Measurements from ENCODE around the gene STAU1.
"Not testable (repeated sequence)": the region's sequence is repeated elsewhere in the genome, so short reads cannot be mapped to it uniquely, and the experiment has no call there.

Gene STAU1

DNA sequence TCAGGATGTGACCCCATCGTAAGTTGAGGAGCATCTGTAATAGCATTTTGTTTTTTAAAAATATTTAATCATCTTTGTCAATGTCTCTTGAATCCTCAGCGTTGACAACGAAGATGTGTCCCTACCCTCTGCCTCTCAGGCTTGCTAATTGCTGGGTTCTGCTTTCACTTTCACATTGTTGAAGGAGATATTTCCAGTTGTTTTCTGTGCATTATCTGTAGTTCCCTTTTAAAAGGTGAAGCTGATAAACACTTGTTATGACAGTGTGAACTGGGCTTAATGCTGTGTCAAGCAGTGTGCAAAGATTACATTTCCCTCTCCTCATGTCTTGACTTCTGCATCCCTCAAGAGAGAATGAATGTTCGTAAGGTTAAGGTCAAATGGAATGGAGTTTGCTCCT, 87.2 kb downstream of the STAU1 start:
- no peak overlapping the region for H3K27ac ChIP-seq (ENCODE audit: low read length)

DNA sequence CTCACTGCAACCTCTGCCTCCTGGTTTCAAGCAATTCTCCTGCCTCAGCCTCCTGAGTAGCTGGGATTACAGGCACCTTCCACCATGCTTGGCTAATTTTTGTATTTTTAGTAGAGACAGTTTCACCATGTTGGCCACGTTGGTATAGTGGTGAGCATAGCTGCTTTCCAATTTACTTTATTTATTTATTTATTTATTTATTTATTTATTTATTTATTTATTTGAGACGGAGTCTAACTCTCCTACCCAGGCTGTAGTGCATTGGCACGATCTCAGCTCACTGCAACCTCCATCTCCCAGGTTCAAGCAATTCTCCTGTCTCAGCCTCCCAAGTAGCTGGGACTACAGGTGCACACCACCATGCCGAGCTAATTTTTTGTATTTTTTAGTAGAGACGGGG, 87.8 kb downstream of the STAU1 start:
- H3K9me3 ChIP-seq (ENCODE audit: control insufficient read depth, insufficient read depth, low read length); H3K4me3 ChIP-seq (ENCODE audit: low read length); H3K4me1 ChIP-seq (ENCODE audit: control insufficient read depth, insufficient read depth, low read length); H3K27me3 ChIP-seq (ENCODE audit: control insufficient read depth, insufficient read depth, low read length); DNase-seq (ENCODE audit: low read depth, low spot score); H3K27ac ChIP-seq (ENCODE audit: low read length): not testable (repeated sequence)
- peaks cover 31% of the 10 kb centered on the region; the same call in 1 of the 2 replicates for H3K36me3 ChIP-seq (ENCODE audit: control insufficient read depth, insufficient read depth, low read length)
- WGBS (ENCODE audit: insufficient coverage, insufficient read length), result no CpG with 5 or more reads among the region's 5 CpGs

More for the DNA sequence above, 87.2 kb downstream of the STAU1 start:
- DNase-seq (ENCODE audit: low read depth, low spot score), result no peak
- Histone ChIP-seq H3K27me3 (ENCODE audit: control insufficient read depth, insufficient read depth, low read length) (no peaks in the 10 kb centered on the region), H3K36me3 (ENCODE audit: control insufficient read depth, insufficient read depth, low read length) (peaks cover 31% of the 10 kb centered on the region; the same call in 1 of the 2 replicates), H3K4me3 (ENCODE audit: low read length) (no peak overlapping the region), H3K9me3 (ENCODE audit: control insufficient read depth, insufficient read depth, low read length) (no peaks in the 10 kb centered on the region), H3K4me1 (ENCODE audit: control insufficient read depth, insufficient read depth, low read length) (no peaks in the 10 kb centered on the region)
- no CpG with 5 or more reads among the region's 4 CpGs for WGBS (ENCODE audit: insufficient coverage, insufficient read length)

DNA sequence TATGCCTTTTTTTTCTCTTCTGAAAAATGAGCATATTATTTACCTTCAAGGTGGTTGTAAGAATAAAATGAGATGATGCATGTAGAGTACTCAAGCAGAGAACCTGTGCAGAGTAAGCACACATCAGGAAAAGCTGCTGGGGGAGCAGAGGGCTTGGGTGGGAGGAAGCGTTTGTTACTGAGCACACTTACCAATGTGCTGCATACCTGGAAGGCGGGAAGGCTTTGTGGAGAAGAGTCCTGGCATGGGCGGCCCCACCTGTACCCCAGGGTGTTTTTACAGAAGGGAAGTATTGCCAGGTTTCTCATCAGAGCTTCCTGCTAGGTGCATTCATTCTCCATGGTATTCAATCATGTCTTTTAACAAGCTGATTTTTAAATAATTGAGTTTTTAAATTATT, 89.1 kb downstream of the STAU1 start:
- WGBS (ENCODE audit: insufficient coverage, insufficient read length), result no CpG with 5 or more reads among the region's 3 CpGs
- H3K9me3 ChIP-seq (ENCODE audit: control insufficient read depth, insufficient read depth, low read length), result no peaks in the 10 kb centered on the region
- no peaks in the 10 kb centered on the region for H3K4me1 ChIP-seq (ENCODE audit: control insufficient read depth, insufficient read depth, low read length)
- H3K27ac ChIP-seq (ENCODE audit: low read length), result no peak overlapping the region
- no peak for DNase-seq (ENCODE audit: low read depth, low spot score)
- H3K4me3 ChIP-seq (ENCODE audit: low read length), result no peak overlapping the region
- peaks cover 36% of the 10 kb centered on the region; the same call in 1 of the 2 replicates for H3K36me3 ChIP-seq (ENCODE audit: control insufficient read depth, insufficient read depth, low read length)
- no peaks in the 10 kb centered on the region for H3K27me3 ChIP-seq (ENCODE audit: control insufficient read depth, insufficient read depth, low read length)

DNA sequence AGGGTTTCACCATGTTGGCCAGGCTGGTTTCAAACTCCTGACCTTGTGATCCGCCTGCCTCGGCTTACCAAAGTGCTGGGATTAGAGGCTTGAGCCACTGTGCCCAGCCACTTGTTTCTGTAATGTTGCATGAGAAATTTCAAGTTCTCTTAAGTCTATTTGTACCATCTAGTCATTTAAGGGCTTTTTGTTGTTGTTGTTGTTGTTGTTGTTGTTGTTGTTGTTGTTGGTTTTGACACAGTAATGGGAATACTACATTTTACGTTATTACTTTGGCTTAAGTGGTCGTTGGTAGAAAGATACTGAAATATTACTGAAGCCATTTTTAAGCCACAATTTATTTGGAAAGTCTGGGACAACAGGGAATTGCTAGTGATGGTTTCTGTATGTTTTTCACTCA, 90.0 kb downstream of the STAU1 start:
- H3K4me3 ChIP-seq (ENCODE audit: low read length), result no peak overlapping the region
- no peaks in the 10 kb centered on the region for H3K4me1 ChIP-seq (ENCODE audit: control insufficient read depth, insufficient read depth, low read length)
- H3K36me3 ChIP-seq (ENCODE audit: control insufficient read depth, insufficient read depth, low read length), result peaks cover 35% of the 10 kb centered on the region; the same call in 1 of the 2 replicates
- H3K27me3 ChIP-seq (ENCODE audit: control insufficient read depth, insufficient read depth, low read length), result no peaks in the 10 kb centered on the region
- no peak for DNase-seq (ENCODE audit: low read depth, low spot score)
- no peak overlapping the region for H3K27ac ChIP-seq (ENCODE audit: low read length)
- no CpG with 5 or more reads among the region's 4 CpGs for WGBS (ENCODE audit: insufficient coverage, insufficient read length)
- H3K9me3 ChIP-seq (ENCODE audit: control insufficient read depth, insufficient read depth, low read length), result no peaks in the 10 kb centered on the region

DNA sequence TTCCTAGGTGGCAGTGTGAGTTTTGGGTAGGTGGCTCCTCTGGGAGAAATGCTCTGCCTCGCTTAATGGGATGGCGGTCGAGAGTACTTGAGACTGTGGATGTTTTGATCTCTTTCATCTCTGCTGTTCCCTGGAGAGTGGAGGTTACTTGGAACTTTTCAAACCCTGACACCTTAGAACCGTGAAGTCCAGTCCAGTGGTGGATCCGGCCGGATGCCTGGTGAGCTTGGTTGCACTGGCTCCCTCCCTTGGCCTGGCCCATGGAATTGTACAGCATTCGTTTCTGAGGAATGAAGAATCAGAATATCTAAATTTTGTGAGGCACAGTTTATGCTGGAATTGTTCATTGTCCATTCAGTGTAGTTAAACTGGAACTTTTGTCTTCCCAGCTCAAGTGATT, 91.0 kb downstream of the STAU1 start:
- H3K9me3 ChIP-seq (ENCODE audit: control insufficient read depth, insufficient read depth, low read length), result no peaks in the 10 kb centered on the region
- DNase-seq (ENCODE audit: low read depth, low spot score), result no peak
- no CpG with 5 or more reads among the region's 7 CpGs for WGBS (ENCODE audit: insufficient coverage, insufficient read length)
- H3K27ac ChIP-seq (ENCODE audit: low read length), result no peak overlapping the region
- no peaks in the 10 kb centered on the region for H3K4me1 ChIP-seq (ENCODE audit: control insufficient read depth, insufficient read depth, low read length)
- H3K27me3 ChIP-seq (ENCODE audit: control insufficient read depth, insufficient read depth, low read length), result no peaks in the 10 kb centered on the region
- no peak overlapping the region for H3K4me3 ChIP-seq (ENCODE audit: low read length)
- H3K36me3 ChIP-seq (ENCODE audit: control insufficient read depth, insufficient read depth, low read length), result peaks cover 32% of the 10 kb centered on the region; the same call in 1 of the 2 replicates

DNA sequence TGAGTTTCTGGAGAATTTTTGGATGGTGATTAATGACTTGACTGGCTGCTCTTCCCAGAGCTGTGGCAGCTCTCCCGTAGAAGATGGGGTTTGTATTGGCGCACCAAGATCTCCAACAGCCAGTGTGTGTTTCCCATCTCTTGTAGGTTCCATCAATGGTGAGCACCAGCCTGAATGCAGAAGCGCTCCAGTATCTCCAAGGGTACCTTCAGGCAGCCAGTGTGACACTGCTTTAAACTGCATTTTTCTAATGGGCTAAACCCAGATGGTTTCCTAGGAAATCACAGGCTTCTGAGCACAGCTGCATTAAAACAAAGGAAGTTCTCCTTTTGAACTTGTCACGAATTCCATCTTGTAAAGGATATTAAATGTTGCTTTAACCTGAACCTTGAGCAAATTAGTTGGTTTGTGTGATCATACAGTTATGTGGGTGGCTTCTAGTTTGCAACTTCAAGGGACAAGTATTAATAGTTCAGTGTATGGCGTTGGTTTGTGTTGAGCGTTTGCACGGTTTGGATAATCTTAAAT, 91.9 kb downstream of the STAU1 start:
- no peak overlapping the region for H3K4me3 ChIP-seq (ENCODE audit: low read length)
- no peaks in the 10 kb centered on the region for H3K9me3 ChIP-seq (ENCODE audit: control insufficient read depth, insufficient read depth, low read length)
- H3K36me3 ChIP-seq (ENCODE audit: control insufficient read depth, insufficient read depth, low read length), result peaks cover 31% of the 10 kb centered on the region; the same call in 1 of the 2 replicates
- WGBS (ENCODE audit: insufficient coverage, insufficient read length), result no CpG with 5 or more reads among the region's 7 CpGs
- H3K4me1 ChIP-seq (ENCODE audit: control insufficient read depth, insufficient read depth, low read length), result no peaks in the 10 kb centered on the region
- no peaks in the 10 kb centered on the region for H3K27me3 ChIP-seq (ENCODE audit: control insufficient read depth, insufficient read depth, low read length)
- no peak overlapping the region for H3K27ac ChIP-seq (ENCODE audit: low read length)
- no peak for DNase-seq (ENCODE audit: low read depth, low spot score)

DNA sequence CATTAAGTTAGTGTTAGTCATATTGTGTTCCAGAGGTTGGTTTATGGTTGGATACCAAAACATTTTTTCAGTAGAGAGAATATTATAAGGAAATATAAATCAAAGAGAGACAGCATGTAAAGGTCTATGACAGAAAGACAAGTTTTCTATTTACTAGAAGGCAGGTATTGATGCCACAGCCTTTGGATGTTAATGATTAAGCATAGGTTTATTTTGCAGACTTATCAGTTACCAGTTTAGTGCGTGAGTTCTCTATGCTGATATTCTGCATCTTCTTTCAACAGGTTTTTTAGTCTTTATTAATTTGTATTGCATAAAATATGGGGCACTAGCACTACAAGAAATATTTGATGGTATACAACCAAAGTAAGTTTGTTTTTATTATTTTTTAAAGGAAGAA, 96.4 kb downstream of the STAU1 start:
- Histone ChIP-seq H3K4me3 (ENCODE audit: low read length) (no peak overlapping the region), H3K36me3 (ENCODE audit: control insufficient read depth, insufficient read depth, low read length) (peaks cover 33% of the 10 kb centered on the region; the same call in 1 of the 2 replicates), H3K9me3 (ENCODE audit: control insufficient read depth, insufficient read depth, low read length) (no peaks in the 10 kb centered on the region), H3K27ac (ENCODE audit: low read length) (no peak overlapping the region), H3K27me3 (ENCODE audit: control insufficient read depth, insufficient read depth, low read length) (no peaks in the 10 kb centered on the region), H3K4me1 (ENCODE audit: control insufficient read depth, insufficient read depth, low read length) (no peaks in the 10 kb centered on the region)
- no CpG with 5 or more reads among the region's 1 CpG for WGBS (ENCODE audit: insufficient coverage, insufficient read length)
- no peak for DNase-seq (ENCODE audit: low read depth, low spot score)

DNA sequence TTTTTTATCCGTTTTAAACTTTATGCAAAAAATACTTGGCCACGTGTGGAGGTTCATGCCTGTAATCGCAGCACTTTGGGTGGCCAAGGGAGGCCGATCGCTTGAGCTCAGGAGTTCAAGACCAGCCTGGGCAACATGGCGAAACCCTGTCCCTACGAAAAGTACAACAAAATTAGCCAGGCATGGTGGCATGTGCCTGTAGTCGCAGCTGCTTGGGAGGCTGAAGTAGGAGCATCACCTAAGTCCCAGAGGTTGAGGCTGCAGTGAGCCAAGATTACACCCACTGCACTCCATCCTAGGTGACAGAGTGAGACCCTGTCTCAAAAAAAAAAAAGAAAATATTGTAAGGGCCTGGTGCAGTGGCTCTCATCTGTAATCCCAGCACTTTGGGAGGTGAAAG, 97.0 kb downstream of the STAU1 start:
- H3K4me3 ChIP-seq (ENCODE audit: low read length), result no peak overlapping the region
- H3K27ac ChIP-seq (ENCODE audit: low read length), result no peak overlapping the region
- no peaks in the 10 kb centered on the region for H3K9me3 ChIP-seq (ENCODE audit: control insufficient read depth, insufficient read depth, low read length)
- H3K4me1 ChIP-seq (ENCODE audit: control insufficient read depth, insufficient read depth, low read length), result no peaks in the 10 kb centered on the region
- no peak for DNase-seq (ENCODE audit: low read depth, low spot score)
- peaks cover 29% of the 10 kb centered on the region; the same call in 1 of the 2 replicates for H3K36me3 ChIP-seq (ENCODE audit: control insufficient read depth, insufficient read depth, low read length)
- no peaks in the 10 kb centered on the region for H3K27me3 ChIP-seq (ENCODE audit: control insufficient read depth, insufficient read depth, low read length)
- WGBS (ENCODE audit: insufficient coverage, insufficient read length), result no CpG with 5 or more reads among the region's 8 CpGs

DNA sequence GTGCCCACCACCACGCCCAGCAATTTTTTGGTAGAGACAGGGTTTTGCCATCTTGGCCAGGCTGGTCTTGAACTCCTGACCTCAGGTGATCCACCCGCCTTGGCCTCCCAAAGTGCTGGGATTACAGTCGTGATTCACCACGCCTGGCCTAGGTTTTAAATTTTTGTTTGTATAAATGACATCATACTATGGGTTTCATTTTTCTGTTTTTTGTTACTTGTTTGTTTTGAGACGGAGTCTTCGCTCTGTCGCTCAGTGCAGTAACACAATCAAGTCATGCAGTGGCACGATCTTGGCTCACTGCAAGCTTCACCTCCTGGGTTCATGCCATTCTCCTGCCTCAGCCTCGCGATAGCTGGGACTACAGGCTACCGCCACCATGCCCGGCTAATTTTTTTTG, 105.8 kb downstream of the STAU1 start:
- H3K27me3 ChIP-seq (ENCODE audit: control insufficient read depth, insufficient read depth, low read length); H3K9me3 ChIP-seq (ENCODE audit: control insufficient read depth, insufficient read depth, low read length); H3K27ac ChIP-seq (ENCODE audit: low read length); H3K4me1 ChIP-seq (ENCODE audit: control insufficient read depth, insufficient read depth, low read length); H3K4me3 ChIP-seq (ENCODE audit: low read length); DNase-seq (ENCODE audit: low read depth, low spot score): not testable (repeated sequence)
- no CpG with 5 or more reads among the region's 12 CpGs for WGBS (ENCODE audit: insufficient coverage, insufficient read length)
- H3K36me3 ChIP-seq (ENCODE audit: control insufficient read depth, insufficient read depth, low read length), result peaks cover 28% of the 10 kb centered on the region; the same call in 1 of the 2 replicates

DNA sequence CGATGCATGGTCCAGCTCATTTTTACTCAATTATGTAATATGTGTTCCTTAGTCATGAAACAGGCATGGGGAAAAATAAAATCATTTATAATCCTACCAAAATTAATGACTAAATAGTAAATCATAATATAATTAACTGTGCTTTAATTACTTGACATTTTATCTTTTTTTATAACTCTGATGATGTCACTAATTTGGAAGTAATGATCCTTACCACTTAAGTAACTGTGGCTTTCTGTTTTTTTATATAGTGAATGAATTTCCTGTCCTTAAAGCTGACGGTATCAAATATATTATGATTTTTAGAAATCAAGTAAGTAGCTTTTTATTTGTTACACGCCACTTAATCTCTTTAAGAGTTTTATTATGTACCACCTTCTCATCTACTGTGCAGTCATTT, 109.8 kb downstream of the STAU1 start:
- Histone ChIP-seq H3K9me3 (ENCODE audit: control insufficient read depth, insufficient read depth, low read length) (no peaks in the 10 kb centered on the region), H3K27ac (ENCODE audit: low read length) (no peak overlapping the region), H3K36me3 (ENCODE audit: control insufficient read depth, insufficient read depth, low read length) (peaks cover 17% of the 10 kb centered on the region; the same call in 1 of the 2 replicates), H3K4me3 (ENCODE audit: low read length) (no peak overlapping the region), H3K27me3 (ENCODE audit: control insufficient read depth, insufficient read depth, low read length) (no peaks in the 10 kb centered on the region), H3K4me1 (ENCODE audit: control insufficient read depth, insufficient read depth, low read length) (no peaks in the 10 kb centered on the region)
- no peak for DNase-seq (ENCODE audit: low read depth, low spot score)
- WGBS (ENCODE audit: insufficient coverage, insufficient read length), result no CpG with 5 or more reads among the region's 3 CpGs

DNA sequence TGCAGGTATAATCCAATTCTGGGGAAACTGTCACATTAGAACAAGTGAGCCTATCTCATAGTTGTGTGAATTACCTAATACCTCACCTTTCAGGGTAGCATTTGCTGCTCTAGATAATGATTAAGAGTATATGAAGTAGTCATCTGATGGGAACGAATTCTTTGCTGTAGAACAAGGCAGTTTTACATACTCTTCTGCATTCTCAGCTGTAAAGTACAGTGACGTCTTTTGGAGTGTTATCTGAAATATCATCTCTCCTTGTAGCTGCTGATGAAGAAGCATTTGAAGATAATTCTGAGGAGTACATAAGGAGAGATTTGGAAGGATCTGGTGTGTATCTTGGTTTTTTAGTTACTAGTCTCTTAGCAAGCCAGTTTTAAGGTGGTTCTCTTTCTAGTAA, 113.6 kb downstream of the STAU1 start:
- DNase-seq (ENCODE audit: low read depth, low spot score), result no peak
- Histone ChIP-seq H3K27ac (ENCODE audit: low read length) (no peak overlapping the region), H3K27me3 (ENCODE audit: control insufficient read depth, insufficient read depth, low read length) (no peaks in the 10 kb centered on the region), H3K4me3 (ENCODE audit: low read length) (no peak overlapping the region), H3K9me3 (ENCODE audit: control insufficient read depth, insufficient read depth, low read length) (no peaks in the 10 kb centered on the region), H3K36me3 (ENCODE audit: control insufficient read depth, insufficient read depth, low read length) (peaks cover 17% of the 10 kb centered on the region), H3K4me1 (ENCODE audit: control insufficient read depth, insufficient read depth, low read length) (no peaks in the 10 kb centered on the region)
- WGBS (ENCODE audit: insufficient coverage, insufficient read length), result no CpG with 5 or more reads among the region's 2 CpGs

All from iPS DF 6.9 (cell line).